ENCODE data around the gene ZNF526. TPM values are rescaled to one million over a fixed set of nuclear protein-coding genes. Genes with fewer than 3 reads are reported as not detected.

ZNF526 gene
- polyA plus RNA-seq (ENCODE audit: low read depth in 6 of 6): 1 to 10 TPM in 5 of 6 donors, not detected in 1; 4.0 to 8.6 (median 5.1) TPM

GRCh38 chr19:42219812-42220750 is at the start of gene ZNF526:
Gene ZNF526, plus strand, starts transcription at chr19:42220312. Its CDS starts 4,092 bp downstream, at chr19:42224404.
- DNase-seq (peak; percentile 96), ATAC-seq (ENCODE audit: low read depth in 2 of 2) (peak; percentile 75 to 78)
- Mint-ChIP-seq H3K27me3 (no peaks in the 10 kb centered on the region), H3K36me3 (peaks cover 0 to 13% of the 10 kb centered on the region in 2 donors), H3K9me3 (no peaks in the 10 kb centered on the region), H3K4me3 (peak within 1 kb of the TSS; percentile 93 to 100 (median 99)), H3K4me1 (peaks cover 52 to 63% (median 54%) of the 10 kb centered on the region in 3 donors), H3K27ac (peak within 1 kb of the TSS; percentile 93 to 99 (median 96))

- Mint-ChIP-seq H3K27ac (peak overlapping the region in 1 of 6 donors; percentile 14), H3K27me3 (peaks cover 4 to 16% (median 13%) of the 10 kb centered on the region in 3 donors), H3K36me3 (no peaks in the 10 kb centered on the region), H3K4me1 (peaks cover 7 to 10% (median 8%) of the 10 kb centered on the region in 3 donors), H3K9me3 (no peaks in the 10 kb centered on the region), H3K4me3 (no peak overlapping the region)
- DNase-seq (no peak), ATAC-seq (ENCODE audit: low read depth in 2 of 2) (no peak)
These were observed 49.4 kb upstream of the ZNF526 start for GRCh38 chr19:42170715-42171114.

DNA sequence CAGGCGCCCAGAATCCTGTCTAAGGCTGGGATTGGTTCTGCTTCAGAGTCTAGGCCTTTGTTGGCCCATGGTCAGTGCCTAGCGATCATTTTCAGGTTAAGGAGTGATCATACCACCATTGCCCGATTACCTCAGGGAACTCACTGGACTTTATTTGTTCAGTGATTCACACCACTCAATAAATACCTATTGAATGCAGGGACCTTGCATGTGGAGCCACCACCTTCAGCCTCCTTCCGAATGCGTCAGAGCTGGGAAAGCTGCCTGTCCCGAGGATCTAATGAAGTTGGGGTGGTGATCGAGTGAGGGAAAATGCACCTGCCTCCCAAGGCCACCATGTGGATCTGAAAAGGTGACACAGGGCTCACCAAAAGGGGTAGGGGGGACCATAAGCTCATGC is 47.9 kb upstream of the ZNF526 start:
- no peak for DNase-seq
- Mint-ChIP-seq H3K27ac (no peak overlapping the region), H3K36me3 (peaks cover 0 to 7% of the 10 kb centered on the region in 2 donors), H3K4me1 (peaks cover 15 to 19% (median 17%) of the 10 kb centered on the region in 3 donors), H3K4me3 (no peak overlapping the region), H3K9me3 (no peaks in the 10 kb centered on the region), H3K27me3 (peaks cover 9 to 24% (median 22%) of the 10 kb centered on the region in 3 donors)
- no peak for ATAC-seq (ENCODE audit: low read depth in 2 of 2)

- H3K36me3 Mint-ChIP-seq: peaks cover 0 to 7% of the 10 kb centered on the region in 2 donors
- H3K9me3 Mint-ChIP-seq: no peaks in the 10 kb centered on the region
- peaks cover 9 to 24% (median 22%) of the 10 kb centered on the region in 3 donors for H3K27me3 Mint-ChIP-seq
- H3K4me1 Mint-ChIP-seq: peaks cover 15 to 19% (median 17%) of the 10 kb centered on the region in 3 donors
- H3K27ac Mint-ChIP-seq: no peak overlapping the region
- no peak for DNase-seq
- ATAC-seq (ENCODE audit: low read depth in 2 of 2): no peak
- peak overlapping the region in 3 of 8 donors; percentile 17 to 82 (median 61) for H3K4me3 Mint-ChIP-seq
These were observed 46.4 kb upstream of the ZNF526 start for GRCh38 chr19:42173695-42174094.

- H3K36me3 Mint-ChIP-seq: peaks cover 0 to 7% of the 10 kb centered on the region in 2 donors
- H3K4me3 Mint-ChIP-seq: peak overlapping the region in 5 of 8 donors; percentile 1 to 82 (median 43)
- DNase-seq: no peak
These were observed 45.9 kb upstream of the ZNF526 start for GRCh38 chr19:42174188-42174587.

GRCh38 chr19:42174958-42175734 is 45.0 kb upstream of the ZNF526 start:
- Mint-ChIP-seq H3K27me3 (peaks cover 14 to 30% (median 22%) of the 10 kb centered on the region in 3 donors), H3K27ac (no peak overlapping the region), H3K36me3 (peaks cover 0 to 7% of the 10 kb centered on the region in 2 donors), H3K4me3 (peak overlapping the region in 6 of 8 donors; percentile 82 to 99 (median 94)), H3K9me3 (no peaks in the 10 kb centered on the region), H3K4me1 (peaks cover 15 to 19% (median 17%) of the 10 kb centered on the region in 3 donors)
- no peak for ATAC-seq (ENCODE audit: low read depth in 2 of 2)
- no peak for DNase-seq

More at GRCh38 chr19:42174188-42174587, 45.9 kb upstream of the ZNF526 start:
- ATAC-seq (ENCODE audit: low read depth in 2 of 2): no peak
- peaks cover 15 to 19% (median 17%) of the 10 kb centered on the region in 3 donors for H3K4me1 Mint-ChIP-seq
- H3K27me3 Mint-ChIP-seq: peaks cover 9 to 24% (median 22%) of the 10 kb centered on the region in 3 donors
- H3K9me3 Mint-ChIP-seq: no peaks in the 10 kb centered on the region
- peak overlapping the region in 1 of 6 donors; percentile 49 for H3K27ac Mint-ChIP-seq

DNA sequence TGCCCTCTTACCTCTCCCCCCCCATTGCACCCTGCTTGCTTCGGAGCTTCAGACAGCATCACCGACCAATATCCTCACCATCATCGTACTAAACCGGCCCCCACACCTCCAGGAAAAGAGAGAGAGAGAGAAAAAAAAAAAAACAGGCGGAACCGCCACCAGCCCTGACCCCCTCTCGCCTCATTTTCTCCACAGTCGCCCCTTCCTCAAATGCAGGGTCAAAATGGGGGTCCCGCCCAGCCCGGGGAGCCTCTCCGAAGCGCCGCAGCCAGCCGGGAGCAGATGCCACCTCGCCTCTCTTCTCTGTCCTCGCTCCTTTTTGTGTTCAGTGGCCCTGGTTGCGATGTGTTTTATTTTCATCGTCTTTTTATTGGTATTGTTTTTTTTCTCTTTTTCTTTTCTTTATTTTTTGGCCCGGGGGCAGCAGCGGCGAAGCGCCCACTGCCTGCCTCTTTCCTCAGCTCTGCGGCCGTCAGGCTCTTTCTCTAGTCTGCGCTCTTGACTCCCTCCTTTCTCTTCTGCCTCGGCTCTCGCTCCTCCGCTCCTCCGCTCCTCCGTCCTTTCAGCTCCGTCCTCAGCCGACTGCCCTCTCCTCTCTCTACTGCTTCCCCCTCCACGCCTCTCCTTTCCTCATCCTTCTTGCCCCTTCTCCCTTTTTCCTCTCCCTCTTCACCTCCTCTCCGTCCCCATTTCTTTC is 44.0 kb upstream of the ZNF526 start:
- DNase-seq: no peak
- peaks cover 15 to 19% (median 17%) of the 10 kb centered on the region in 3 donors for H3K4me1 Mint-ChIP-seq
- peak overlapping the region in 7 of 8 donors; percentile 82 to 99 (median 94) for H3K4me3 Mint-ChIP-seq
- peak overlapping the region in 2 of 6 donors; percentile 42 to 82 for H3K27ac Mint-ChIP-seq
- peaks cover 0 to 7% of the 10 kb centered on the region in 2 donors for H3K36me3 Mint-ChIP-seq
- no peaks in the 10 kb centered on the region for H3K9me3 Mint-ChIP-seq
- peaks cover 15 to 31% (median 22%) of the 10 kb centered on the region in 3 donors for H3K27me3 Mint-ChIP-seq
- peak; percentile 18 to 35 for ATAC-seq (ENCODE audit: low read depth in 2 of 2)

GRCh38 chr19:42176649-42176989 is 43.5 kb upstream of the ZNF526 start:
- H3K27me3 Mint-ChIP-seq: peaks cover 15 to 31% (median 22%) of the 10 kb centered on the region in 3 donors
- H3K4me1 Mint-ChIP-seq: peaks cover 15 to 20% (median 18%) of the 10 kb centered on the region in 3 donors
- peaks cover 0 to 7% of the 10 kb centered on the region in 2 donors for H3K36me3 Mint-ChIP-seq
- H3K27ac Mint-ChIP-seq: peak overlapping the region in 2 of 6 donors; percentile 42 to 82
- peak overlapping the region in 7 of 8 donors; percentile 82 to 99 (median 94) for H3K4me3 Mint-ChIP-seq
- DNase-seq (no peak), ATAC-seq (ENCODE audit: low read depth in 2 of 2) (peak; percentile 46 to 50)
- H3K9me3 Mint-ChIP-seq: no peaks in the 10 kb centered on the region

- Mint-ChIP-seq H3K27me3 (peaks cover 15 to 31% (median 22%) of the 10 kb centered on the region in 3 donors), H3K27ac (no peak overlapping the region), H3K9me3 (no peaks in the 10 kb centered on the region), H3K36me3 (peaks cover 0 to 7% of the 10 kb centered on the region in 2 donors), H3K4me1 (peaks cover 20 to 25% (median 23%) of the 10 kb centered on the region in 3 donors), H3K4me3 (no peak overlapping the region)
- ATAC-seq (ENCODE audit: low read depth in 2 of 2): peak; percentile 90 to 92
- DNase-seq: peak; percentile 68
These were observed 43.0 kb upstream of the ZNF526 start for GRCh38 chr19:42176990-42177685.

GRCh38 chr19:42177686-42178019 is 42.5 kb upstream of the ZNF526 start:
- Mint-ChIP-seq H3K4me1 (peaks cover 25 to 30% (median 28%) of the 10 kb centered on the region in 3 donors), H3K36me3 (peaks cover 0 to 7% of the 10 kb centered on the region in 2 donors)
- no peak for DNase-seq

GRCh38 chr19:42178791-42179674 is 41.1 kb upstream of the ZNF526 start:
- Mint-ChIP-seq H3K4me3 (no peak overlapping the region), H3K27ac (no peak overlapping the region), H3K9me3 (no peaks in the 10 kb centered on the region), H3K36me3 (peaks cover 0 to 7% of the 10 kb centered on the region in 2 donors), H3K4me1 (peaks cover 30 to 40% (median 36%) of the 10 kb centered on the region in 3 donors), H3K27me3 (peaks cover 14 to 31% (median 22%) of the 10 kb centered on the region in 3 donors)
- no peak for DNase-seq
- peak in 1 of 2 donors; percentile 17 for ATAC-seq (ENCODE audit: low read depth in 2 of 2)

More at GRCh38 chr19:42177686-42178019, 42.5 kb upstream of the ZNF526 start:
- Mint-ChIP-seq H3K4me3 (no peak overlapping the region), H3K27me3 (peaks cover 15 to 31% (median 22%) of the 10 kb centered on the region in 3 donors), H3K27ac (no peak overlapping the region), H3K9me3 (no peaks in the 10 kb centered on the region)
- ATAC-seq (ENCODE audit: low read depth in 2 of 2): no peak
